ENCODE measurements around the gene HGFAC.
"Not testable (repeated sequence)": the region's sequence is repeated elsewhere in the genome, so short reads cannot be mapped to it uniquely, and the experiment has no call there.

Gene HGFAC

DNA sequence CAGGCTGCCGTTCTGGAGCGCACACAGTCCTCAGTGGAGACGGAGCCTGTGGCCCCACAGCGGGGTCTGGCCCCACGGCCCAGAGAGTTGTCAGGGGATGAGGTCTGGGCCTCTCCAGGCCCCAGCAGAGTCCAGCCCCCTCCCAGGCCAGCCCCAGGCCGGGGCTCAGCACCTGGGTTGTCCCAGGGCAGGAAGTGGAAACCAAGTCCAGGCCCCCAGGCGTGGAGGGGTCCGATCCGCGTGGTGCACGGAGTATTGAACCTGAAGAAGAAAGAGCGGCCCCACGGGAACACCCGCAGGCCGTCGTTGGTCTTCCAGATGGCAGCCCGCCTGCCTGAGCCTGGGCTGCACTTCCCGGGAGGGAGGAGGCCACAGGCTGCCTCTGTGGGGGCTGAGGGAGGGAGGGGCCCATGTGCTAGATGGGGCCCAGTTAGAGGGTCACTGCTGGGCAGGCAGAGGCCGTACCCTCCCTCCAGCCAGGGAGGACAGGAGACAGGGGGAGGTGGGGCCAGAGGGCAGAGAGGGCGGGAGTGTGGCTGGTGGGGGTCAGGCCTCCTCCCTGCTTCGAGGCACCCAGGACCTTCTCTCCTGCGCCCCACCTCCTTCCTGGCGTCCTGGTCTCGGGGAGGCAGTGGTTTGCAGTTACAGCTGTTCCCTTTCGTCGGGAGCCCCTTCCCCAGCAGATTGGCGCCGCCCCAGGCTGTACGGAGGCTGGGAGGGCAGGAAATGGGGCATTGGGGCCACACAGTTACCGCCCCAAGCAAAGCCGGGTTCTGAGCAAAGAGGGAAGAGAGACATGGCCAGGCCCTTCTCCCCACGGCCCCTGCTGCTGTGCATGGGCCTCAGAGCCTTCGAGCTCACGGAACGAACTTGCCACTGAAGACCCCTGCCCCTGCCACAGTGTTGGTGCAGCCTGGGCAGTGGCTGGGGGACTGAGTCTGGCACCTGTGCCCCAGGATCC lies 8.1 kb downstream of the HGFAC start:
- H3K4me3 Mint-ChIP-seq: no peak overlapping the region
- H3K4me1 Mint-ChIP-seq (ENCODE audit: low read depth): no peaks in the 10 kb centered on the region
- no peaks in the 10 kb centered on the region for H3K36me3 Mint-ChIP-seq (ENCODE audit: low read depth)
- no peak overlapping the region for H3K27ac Mint-ChIP-seq
- no peaks in the 10 kb centered on the region for H3K27me3 Mint-ChIP-seq
- no peaks in the 10 kb centered on the region for H3K9me3 Mint-ChIP-seq

DNA sequence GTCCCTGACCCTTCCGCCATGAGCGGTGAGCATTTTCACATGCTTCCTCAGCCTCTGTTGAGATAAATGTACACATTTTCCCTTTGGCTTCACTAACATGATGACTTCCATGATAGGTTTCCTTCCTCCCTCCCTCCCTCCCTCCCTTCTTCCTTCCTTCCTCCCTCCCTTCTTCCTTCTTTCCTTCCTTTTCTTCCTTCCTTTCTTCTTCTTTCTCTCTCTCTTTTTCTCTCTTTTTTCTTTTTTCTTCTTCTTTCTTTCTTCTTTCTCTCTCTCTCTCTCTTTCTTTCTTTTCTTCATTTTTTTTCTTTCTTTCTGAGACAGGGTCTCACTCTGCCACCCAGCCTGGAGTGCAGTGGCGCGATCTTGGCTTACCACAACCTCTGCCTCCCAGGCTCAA lies 8.9 kb downstream of the HGFAC start:
- peaks cover 7% of the 10 kb centered on the region for H3K9me3 Mint-ChIP-seq
- no peaks in the 10 kb centered on the region for H3K4me1 Mint-ChIP-seq (ENCODE audit: low read depth)
- H3K4me3 Mint-ChIP-seq: no peak overlapping the region
- peaks cover 7% of the 10 kb centered on the region for H3K36me3 Mint-ChIP-seq (ENCODE audit: low read depth)
- H3K27ac Mint-ChIP-seq: no peak overlapping the region
- no peaks in the 10 kb centered on the region for H3K27me3 Mint-ChIP-seq

DNA sequence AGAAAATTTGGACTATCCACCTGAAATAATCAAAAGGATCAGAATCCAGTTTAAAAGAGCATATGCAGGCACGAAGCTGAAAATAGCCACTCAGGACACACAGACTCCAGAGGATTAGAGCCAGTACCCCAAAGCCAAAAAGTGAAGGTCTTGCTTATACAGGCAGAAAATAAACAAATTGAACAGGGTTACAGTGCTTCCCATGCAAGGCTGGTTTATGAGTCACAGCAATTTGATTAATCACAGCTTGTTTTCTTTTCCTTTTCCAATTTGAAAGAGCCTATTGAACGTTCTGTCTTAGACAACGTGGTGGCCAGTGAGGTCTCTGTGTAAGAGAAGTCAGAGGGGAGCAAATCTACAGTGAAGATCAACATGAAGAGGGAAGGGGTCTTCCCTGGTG lies 10.2 kb downstream of the HGFAC start:
- Mint-ChIP-seq H3K9me3 (peaks cover 9% of the 10 kb centered on the region), H3K27ac (no peak overlapping the region), H3K4me3 (no peak overlapping the region), H3K27me3 (no peaks in the 10 kb centered on the region), H3K4me1 (ENCODE audit: low read depth) (no peaks in the 10 kb centered on the region), H3K36me3 (ENCODE audit: low read depth) (peaks cover 9% of the 10 kb centered on the region)

DNA sequence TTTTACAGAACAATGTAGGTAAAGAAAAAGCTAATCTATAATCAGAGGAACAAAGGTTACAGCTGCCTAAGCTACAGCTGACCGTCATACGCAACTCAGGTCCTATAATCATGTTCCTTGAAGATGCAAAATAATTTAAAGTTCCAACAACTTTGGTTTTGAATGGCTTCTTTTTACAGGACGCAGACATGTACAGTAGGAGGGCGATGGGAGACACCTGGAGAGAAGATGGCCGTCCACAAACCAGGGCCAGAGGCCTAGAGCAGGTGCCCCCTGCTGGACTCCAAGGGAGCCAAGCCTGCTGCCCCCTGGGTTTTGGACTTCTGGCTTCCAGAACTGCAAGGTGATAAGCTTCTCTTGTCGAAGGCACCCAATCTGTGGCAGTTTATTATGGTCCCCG lies 10.6 kb downstream of the HGFAC start:
- Mint-ChIP-seq H3K27me3 (no peaks in the 10 kb centered on the region), H3K4me1 (ENCODE audit: low read depth) (no peaks in the 10 kb centered on the region), H3K4me3 (no peak overlapping the region), H3K27ac (no peak overlapping the region), H3K9me3 (peaks cover 9% of the 10 kb centered on the region), H3K36me3 (ENCODE audit: low read depth) (peaks cover 9% of the 10 kb centered on the region)

DNA sequence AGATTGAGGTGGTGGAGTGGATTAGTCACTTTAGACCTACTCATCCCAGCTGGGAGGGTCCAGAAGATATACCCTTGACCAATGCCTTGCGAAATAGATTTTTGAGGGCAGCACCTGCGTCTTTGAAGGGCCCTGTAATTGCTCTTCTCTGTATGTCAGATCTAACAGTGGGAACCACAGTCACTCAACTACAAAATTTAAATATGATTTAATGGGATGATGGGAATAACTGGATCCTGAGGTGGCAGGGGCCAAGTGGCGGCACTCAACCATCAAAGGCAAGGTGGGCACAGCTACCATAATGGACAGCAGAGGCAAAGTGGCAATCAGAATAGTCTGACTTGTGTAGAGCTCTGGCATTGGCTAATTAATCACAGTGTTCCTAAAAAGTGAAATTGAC lies 13.8 kb downstream of the HGFAC start:
- not testable (repeated sequence) for H3K4me1 Mint-ChIP-seq (ENCODE audit: low read depth); H3K4me3 Mint-ChIP-seq; H3K27me3 Mint-ChIP-seq; H3K36me3 Mint-ChIP-seq (ENCODE audit: low read depth); H3K27ac Mint-ChIP-seq
- H3K9me3 Mint-ChIP-seq: peaks cover 12% of the 10 kb centered on the region

DNA sequence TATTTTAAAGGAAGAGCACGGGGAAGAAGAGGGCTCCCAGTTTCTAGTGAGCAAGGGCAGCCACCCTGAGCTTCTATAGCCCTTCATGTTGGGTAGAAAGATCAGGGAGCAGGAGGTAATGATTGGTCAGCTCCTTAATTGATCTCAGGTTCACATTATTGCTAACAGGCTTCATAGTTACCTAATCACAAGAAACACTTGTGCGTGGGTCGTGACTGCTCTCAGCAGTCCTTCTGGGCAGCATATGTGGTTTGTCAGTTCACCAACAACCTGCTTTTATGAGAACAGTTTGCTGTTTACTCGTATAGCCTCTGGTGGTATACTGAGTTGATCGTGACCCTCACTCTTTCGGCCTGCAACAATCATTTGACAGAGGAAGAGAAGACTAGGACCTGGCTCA lies 16.6 kb downstream of the HGFAC start:
- Mint-ChIP-seq H3K27me3 (peaks cover 5% of the 10 kb centered on the region), H3K4me3 (no peak overlapping the region), H3K36me3 (ENCODE audit: low read depth) (peaks cover 9% of the 10 kb centered on the region), H3K9me3 (peaks cover 12% of the 10 kb centered on the region), H3K4me1 (ENCODE audit: low read depth) (no peaks in the 10 kb centered on the region), H3K27ac (no peak overlapping the region)

DNA sequence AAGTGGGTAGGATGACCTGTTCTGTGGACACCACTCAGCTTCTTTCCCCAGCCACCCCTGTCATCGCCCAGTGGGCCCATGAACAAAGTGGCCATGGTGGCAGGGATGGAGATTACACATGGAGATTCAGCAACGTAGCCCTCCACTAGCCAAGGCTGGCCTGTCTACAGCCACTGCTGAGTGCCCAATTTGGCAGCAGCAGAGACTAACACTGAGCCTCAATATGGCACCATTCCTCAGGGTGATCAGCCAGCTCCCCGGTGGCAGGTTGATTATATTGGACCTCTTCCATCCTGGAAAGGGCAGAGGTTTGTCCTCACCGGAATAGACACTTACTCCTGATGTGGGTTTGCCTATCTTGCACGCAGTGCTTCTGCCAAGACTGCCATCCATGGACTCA lies 17.4 kb downstream of the HGFAC start:
- not testable (repeated sequence) for H3K36me3 Mint-ChIP-seq (ENCODE audit: low read depth); H3K27me3 Mint-ChIP-seq; H3K4me3 Mint-ChIP-seq; H3K27ac Mint-ChIP-seq; H3K4me1 Mint-ChIP-seq (ENCODE audit: low read depth)
- H3K9me3 Mint-ChIP-seq: peaks cover 12% of the 10 kb centered on the region

DNA sequence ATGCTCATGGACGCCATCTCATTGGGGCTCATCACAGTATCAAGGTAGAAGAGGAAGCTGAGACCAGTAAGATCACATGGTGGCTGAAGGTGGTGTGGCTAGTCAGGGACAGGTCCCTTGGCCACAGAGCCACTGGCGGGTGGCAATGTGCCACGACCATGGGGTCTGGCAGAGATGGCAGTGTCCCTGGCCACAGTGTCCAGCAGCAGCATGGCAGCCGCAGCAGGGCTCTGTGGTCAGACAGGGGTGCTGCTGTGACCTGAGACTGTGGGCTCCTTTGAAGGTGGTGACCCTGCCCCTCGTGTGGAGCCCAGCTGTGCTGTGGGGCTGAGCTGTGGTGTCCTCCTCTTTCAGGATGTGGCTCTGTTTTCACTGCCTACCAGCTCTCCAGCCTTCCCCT lies 19.2 kb downstream of the HGFAC start:
- H3K4me1 Mint-ChIP-seq (ENCODE audit: low read depth): no peaks in the 10 kb centered on the region
- H3K4me3 Mint-ChIP-seq: no peak overlapping the region
- no peak overlapping the region for H3K27ac Mint-ChIP-seq
- peaks cover 12% of the 10 kb centered on the region for H3K27me3 Mint-ChIP-seq
- no peaks in the 10 kb centered on the region for H3K36me3 Mint-ChIP-seq (ENCODE audit: low read depth)
- H3K9me3 Mint-ChIP-seq: peaks cover 3% of the 10 kb centered on the region

DNA sequence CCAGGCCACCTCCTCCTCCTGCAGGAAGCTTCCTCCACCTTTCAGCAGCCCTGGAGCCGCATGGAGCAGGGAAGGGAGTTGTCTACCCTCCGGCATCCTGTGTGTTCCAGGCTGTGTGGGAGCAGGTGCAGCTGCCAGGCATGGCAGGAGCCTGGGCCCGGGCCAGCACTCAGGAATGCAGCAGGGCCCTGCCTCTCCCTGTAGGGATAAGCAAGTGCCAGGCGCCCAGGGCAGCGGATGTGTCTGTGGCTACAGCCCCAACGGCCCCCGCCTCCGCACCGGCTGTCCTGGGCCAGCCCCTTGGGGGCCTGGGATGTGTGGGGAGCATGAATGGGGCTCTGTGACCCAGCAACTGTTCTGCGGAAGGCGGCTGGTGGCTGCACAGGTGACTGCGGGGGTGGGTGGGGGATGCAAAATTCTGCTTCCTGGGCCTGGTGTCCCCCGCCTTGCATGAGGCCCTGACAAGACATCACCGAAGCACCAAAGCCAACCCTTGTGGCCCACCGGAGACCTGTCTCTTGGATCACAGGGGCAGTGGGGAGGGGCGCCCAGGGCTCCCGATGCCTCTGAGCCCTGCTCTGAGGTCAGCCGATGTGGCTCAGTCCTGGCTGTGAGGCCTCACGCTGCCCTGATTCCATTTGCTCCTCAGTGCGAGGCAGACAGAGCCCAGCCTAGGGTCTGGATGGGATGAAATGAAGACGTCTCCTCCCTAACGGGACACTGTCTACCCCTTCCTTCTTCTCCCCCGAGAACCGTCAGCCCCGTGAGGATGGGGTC lies 19.9 kb downstream of the HGFAC start:
- no peaks in the 10 kb centered on the region for H3K4me1 Mint-ChIP-seq (ENCODE audit: low read depth)
- peaks cover 3% of the 10 kb centered on the region for H3K9me3 Mint-ChIP-seq
- no peak overlapping the region for H3K27ac Mint-ChIP-seq
- H3K36me3 Mint-ChIP-seq (ENCODE audit: low read depth): no peaks in the 10 kb centered on the region
- H3K4me3 Mint-ChIP-seq: no peak overlapping the region
- H3K27me3 Mint-ChIP-seq: peaks cover 12% of the 10 kb centered on the region

DNA sequence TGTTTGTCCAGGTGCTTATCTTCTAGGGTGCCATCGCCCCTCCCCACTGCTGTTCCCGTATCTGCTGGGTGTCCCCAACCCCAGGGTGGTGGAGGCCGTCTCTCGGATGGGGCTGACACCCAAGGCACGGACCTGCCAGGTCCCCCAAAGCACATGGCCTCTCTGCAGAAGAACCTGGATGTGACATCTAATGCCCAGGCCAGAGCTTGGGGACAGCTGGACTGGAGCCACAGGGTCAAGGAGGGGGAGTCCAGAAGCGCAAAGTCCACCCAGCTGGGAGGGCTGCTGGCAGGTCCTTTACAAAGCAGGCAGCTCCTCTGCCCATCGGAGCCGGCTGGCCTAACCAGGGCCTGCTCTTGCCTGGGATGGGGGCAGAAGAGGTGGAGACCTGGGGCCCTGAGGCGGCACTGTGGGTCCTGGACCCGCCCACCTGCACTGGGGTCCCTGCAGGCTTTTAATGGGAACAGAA lies 20.6 kb downstream of the HGFAC start:
- H3K27me3 Mint-ChIP-seq: peaks cover 12% of the 10 kb centered on the region
- H3K9me3 Mint-ChIP-seq: peaks cover 3% of the 10 kb centered on the region
- no peaks in the 10 kb centered on the region for H3K4me1 Mint-ChIP-seq (ENCODE audit: low read depth)
- H3K36me3 Mint-ChIP-seq (ENCODE audit: low read depth): no peaks in the 10 kb centered on the region
- no peak overlapping the region for H3K4me3 Mint-ChIP-seq
- no peak overlapping the region for H3K27ac Mint-ChIP-seq

DNA sequence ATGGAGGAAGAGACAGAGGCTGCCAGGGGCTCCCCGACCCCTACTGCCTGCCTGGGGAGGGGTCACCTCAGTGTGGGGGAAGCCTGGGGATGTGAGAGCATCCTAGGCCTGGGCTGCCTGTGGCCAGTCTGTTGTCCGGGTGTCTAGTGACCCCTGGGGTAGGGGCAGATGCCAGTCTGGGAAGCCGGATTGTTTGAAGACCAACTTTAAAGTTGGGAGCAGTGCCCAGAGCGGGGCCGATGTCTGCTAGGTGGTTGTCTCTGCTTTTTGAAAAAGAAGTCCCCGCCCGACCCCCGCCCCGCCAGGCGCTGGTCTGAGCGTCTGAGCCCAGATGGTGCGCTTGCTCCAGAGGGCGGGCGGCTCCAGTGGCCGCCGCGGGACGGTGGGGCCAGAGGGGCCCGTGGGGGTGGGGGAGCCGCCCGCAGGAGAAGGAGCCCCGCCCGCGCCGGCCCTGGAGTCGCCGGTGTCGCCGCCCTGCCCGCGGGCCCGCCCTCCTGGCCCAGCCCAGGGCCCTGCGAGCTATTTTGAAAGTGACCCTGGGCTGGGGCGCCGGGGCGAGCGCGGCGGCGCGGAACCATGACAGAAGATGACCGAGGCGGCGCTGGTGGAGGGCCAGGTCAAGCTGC lies 21.1 kb downstream of the HGFAC start, which contains the start of gene DOK7:
DOK7 (plus strand) TSS at position 517 of the 626 bp plus-strand sequence; CDS start at position 587, 70 bp downstream.
- Mint-ChIP-seq H3K27me3 (peaks cover 12% of the 10 kb centered on the region), H3K4me3 (no peak within 1 kb of the TSS), H3K4me1 (ENCODE audit: low read depth) (no peaks in the 10 kb centered on the region), H3K27ac (no peak within 1 kb of the TSS), H3K36me3 (ENCODE audit: low read depth) (no peaks in the 10 kb centered on the region), H3K9me3 (peaks cover 3% of the 10 kb centered on the region)

DNA sequence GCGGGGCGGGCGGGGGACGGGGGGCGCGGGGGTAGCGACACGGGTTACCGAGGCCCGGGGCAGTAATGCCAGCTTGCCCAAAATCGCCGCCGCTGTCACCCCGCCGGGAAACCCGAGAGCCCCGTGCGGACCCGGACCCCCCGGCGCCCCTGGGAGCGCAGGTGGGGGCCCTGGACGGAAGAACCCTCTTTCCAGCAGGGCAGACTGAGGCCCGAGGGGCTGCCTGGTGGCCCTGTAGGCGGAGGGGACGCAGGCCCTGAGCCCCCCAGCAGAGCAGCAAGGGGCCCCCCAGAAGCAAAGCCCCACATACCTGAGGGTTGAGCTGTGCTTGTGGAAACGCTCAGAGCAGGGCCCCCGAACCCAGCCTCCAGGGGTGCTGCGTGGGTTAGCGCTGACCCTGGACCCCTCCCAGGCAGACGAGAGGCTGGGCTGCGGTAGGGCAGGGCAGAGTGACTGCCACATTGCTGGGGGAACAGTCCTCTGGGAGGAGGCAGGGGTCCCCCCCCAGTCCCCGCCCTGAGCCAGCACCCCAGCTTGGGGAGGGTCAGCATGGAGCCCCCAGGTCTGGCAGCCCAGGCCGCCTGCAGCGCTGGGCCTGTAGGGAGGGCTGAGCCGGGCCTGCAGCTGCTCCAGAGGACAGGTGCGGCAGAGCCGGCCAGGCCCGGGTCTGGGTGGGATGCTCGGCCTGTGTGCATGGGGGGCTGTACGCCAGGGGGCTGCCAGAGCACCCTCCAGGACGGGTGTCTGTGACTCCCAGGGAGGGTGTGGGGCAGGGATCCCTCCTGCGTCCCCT lies 22.0 kb downstream of the HGFAC start:
- H3K27me3 Mint-ChIP-seq: peaks cover 12% of the 10 kb centered on the region
- no peaks in the 10 kb centered on the region for H3K36me3 Mint-ChIP-seq (ENCODE audit: low read depth)
- H3K4me1 Mint-ChIP-seq (ENCODE audit: low read depth): no peaks in the 10 kb centered on the region
- H3K9me3 Mint-ChIP-seq: peaks cover 3% of the 10 kb centered on the region
- H3K27ac Mint-ChIP-seq: no peak overlapping the region
- no peak overlapping the region for H3K4me3 Mint-ChIP-seq

DNA sequence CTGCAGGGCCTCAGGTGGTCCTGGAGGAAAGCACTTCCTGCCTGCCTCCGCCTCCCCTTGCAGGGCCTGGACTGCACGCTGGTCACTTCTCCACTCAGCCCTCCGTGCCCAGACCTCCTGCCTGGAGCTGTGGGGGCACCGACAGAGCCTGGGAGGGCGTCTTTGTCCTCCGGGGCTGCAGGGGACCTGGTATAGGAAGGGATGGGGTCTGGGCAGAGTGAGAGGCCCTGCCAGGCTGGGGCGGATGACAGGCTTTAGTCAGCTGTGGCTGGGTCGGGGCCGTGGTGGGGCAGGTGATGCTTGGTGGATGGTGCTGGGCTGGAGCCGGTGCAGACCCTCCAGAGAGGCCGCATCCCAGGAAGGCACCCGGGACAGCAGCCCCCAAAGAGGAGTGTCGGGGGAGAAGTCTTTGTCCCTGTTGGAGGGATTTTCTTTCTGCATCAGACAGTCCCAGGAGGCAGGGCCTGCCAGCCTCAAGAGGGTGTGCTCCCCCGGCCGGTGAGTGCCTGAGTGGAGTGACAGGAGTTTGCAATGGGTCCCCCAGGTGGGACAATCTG lies 22.7 kb downstream of the HGFAC start:
- no peaks in the 10 kb centered on the region for H3K4me1 Mint-ChIP-seq (ENCODE audit: low read depth)
- peaks cover 3% of the 10 kb centered on the region for H3K9me3 Mint-ChIP-seq
- H3K27ac Mint-ChIP-seq: no peak overlapping the region
- H3K27me3 Mint-ChIP-seq: peaks cover 12% of the 10 kb centered on the region
- H3K4me3 Mint-ChIP-seq: no peak overlapping the region
- no peaks in the 10 kb centered on the region for H3K36me3 Mint-ChIP-seq (ENCODE audit: low read depth)
